GM19438 (cell line): Measurements from ENCODE around the gene GRID1.

Source experiments
- ATAC-seq: cut with Tn5 transposase; IDR thresholded peaks from one replicate; pipeline ENCODE4 v1.9.1; 2021; ENCODE audit warnings: low read depth; ENCODE audit not compliant: unreplicated experiment

The GRID1 gene

DNA sequence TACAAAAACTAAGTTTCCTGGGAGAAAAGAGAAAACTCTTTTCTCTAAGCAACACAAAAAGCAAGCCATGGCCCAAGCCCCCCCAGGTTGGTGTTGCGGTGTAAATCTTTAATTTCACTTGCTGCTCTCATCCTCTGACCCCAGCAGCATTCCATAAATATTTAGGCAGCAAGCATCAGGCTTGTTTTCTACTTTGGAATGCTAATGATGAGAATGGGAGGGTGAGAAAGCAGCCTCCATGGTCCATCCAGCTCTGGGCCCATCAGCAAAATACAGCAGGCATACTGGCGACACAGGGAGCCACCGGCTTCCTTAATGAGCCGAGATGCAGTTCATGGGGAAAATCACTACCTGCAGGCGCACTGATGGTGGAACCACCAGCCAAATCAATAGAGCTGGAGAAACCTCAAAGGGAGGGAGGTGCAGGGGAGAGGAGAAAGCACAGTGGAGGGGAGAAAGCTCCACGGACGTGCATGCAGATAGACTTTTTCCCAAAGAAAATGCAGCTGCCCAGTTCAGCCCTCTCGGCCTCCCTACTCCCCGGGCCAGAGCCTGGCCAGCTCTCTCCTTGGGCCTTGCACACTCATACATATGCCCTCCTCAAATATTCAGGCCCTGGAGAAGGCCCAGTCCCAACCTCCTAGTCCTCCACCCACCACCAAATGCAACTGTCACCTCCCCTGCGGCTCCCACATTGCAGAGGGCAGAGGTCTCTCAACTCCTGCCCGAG, 131.9 kb downstream of the GRID1 start:
- ATAC-seq, result no peak

DNA sequence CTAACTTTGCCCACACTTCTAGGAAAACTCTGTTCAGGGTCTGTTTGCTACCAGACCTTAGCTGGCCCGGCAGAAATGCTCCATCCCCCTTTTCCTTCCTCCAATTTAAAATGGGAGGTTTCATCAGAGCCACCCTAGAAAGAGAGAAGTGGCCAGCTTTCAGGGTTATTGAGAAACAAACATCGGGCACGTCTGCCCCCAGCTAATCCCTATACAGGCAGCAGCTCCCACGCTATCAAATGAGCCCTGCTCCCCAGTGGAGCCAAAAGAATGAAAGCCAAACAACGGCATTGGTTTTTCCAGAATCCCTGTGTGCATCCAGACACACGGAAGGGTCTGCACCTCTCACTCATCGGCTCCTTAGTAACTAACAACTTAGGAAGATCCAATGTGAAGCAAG, 132.5 kb downstream of the GRID1 start:
- ATAC-seq, result no peak

DNA sequence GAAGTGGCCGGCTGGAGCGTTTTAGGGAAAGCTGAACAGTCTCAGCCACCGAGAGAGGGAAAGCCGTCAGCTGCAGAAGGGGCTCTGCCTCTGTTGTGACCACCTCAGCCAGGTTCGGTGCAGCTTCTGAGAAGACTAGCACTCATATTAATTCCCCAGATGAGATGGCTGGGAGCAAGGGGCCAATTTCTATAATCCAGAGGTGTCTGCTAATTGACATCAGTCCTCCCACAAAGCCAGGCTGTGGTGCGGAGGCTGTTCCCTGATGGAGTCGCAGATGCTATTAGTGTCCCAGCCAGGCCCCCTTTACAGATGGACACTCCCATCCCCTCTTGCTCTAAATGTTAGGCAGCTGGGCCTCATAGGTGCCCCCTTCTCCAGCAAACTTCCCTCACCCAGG, 133.5 kb downstream of the GRID1 start:
- no peak for ATAC-seq

DNA sequence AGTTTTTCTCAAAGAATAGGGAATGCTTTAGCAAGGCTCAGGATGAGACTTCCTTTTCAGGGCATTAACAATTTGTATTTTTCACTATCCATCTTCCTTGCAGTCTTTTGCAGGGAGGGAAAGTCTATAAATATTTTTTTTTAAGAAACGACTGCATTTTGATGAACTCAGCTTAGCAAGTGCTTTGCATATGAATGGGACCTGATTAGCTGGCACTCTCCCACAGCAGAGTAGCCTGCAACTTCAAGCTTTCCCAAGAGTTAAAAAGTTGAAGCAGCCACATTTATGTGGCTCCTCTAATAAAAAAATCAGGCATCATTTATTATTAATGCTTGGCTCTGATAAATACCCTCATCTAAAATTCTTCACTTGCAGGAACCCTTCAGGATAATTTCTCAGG, 134.0 kb downstream of the GRID1 start:
- ATAC-seq, result no peak

DNA sequence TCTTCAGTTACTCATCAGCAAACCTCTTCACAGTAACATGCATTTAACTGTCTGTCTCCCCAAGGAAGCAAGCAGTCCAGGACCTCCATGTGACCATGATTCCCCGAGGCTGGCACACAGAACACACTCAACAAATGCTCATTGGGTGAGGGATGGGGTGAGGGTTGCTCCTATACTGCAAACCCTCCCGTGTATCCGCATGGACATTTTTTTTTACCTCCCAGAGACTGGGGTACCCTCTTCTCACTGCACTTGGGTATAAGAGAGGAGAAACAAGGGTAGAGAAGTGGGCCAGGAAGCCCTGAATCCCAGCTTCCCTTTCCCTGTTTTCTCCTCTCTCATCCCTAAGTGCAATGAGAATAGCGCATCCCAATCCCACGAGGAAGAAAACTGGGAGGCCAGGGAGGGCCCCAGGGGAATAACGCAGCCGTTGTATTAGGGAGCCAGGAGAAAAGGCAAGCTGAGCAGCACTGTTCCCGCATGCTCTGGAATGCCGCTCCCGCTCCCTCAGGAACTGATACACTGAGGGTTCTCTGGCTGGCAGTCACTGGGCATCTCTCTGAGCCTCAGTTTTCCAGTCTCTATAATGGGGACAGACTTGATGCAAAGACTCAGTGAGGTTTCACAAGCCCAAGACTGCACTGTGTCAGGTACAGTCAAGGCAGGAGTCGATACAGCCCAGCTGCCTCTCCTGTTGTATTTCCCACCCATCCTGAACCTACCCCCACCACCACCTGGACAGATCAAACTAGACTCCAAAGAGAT, 134.6 kb downstream of the GRID1 start:
- ATAC-seq, result no peak

DNA sequence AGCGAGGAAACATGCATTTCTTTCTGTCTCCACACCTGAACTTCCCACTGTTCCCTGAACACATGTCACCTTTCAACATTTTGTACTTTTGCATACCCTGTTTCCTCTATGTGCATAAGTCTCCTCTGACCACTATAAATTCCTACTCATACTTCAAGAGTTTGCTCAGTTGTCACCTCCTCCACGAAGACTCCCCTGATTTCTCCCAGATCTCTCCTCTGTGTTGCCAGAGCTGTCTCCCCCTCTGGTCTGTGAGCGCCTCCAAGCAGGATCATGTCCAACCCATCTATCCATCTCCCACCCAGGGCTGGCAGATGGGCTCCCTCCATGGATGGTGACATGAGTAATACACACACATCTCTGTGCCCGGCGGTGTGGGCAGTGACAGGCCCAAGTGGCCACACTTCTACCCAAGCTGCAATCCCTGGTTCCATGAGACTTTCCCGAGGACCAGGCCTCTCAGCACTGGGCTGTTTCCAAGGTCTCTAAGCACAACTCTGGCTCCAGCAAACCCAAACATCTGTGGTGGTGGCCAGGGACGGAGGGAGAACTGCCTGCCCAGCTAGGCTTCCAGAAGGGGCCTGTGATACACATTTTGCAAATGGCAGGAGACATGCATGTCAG, 135.9 kb downstream of the GRID1 start:
- ATAC-seq, result no peak

DNA sequence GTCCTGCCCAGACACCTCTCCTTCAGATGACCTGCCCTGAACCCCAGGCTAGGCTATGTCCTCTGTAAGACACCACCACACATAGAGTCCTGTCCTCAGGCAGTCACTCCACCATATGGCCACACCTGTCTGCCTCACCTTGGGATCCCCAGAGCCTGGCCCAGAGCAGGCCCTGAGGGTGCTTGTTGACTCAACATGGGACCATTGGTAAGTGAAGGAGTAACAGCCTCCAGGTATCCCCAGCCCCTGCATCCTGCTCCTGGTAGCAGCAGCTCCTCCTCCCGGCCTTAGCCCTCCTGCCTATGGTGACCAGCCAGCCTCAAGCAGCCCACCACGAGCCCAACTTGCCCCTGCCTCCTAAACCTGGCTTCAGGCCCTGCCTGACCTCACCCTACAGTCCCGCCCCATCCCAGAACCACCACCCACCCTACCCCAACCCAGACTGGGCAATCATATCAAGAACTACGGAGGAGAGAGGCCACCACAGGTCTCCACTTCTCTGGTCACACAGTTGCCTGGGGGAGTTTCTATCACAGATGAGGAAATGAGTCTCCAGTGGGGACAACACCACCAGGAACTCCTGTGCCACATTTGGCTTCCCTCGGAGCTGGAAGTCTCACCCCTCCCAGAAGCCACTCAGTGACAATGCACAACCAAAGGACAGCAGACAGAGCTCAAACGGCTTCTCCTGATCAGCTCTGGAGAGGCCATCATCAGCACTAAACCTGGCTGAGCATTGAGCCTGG, 136.6 kb downstream of the GRID1 start:
- no peak for ATAC-seq

DNA sequence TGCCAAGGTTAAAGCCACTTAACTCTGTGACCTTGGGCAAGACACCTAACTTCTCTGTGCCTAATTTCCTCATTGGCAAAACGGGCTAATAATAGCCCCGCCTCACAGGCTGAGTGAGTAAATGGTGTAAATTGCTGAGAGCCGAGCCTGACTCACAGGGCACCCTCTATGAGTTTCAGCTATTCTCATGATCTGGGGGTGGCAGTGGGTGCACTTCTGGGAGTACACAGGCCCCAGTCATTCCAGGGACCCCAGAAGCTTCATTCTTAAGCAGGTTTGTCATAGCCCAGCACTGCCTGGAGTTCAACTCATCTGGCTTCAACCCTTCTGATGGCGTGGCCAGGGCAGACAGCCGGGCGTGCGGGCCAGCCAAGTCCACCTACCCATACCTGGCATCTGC, 137.2 kb downstream of the GRID1 start:
- no peak for ATAC-seq

DNA sequence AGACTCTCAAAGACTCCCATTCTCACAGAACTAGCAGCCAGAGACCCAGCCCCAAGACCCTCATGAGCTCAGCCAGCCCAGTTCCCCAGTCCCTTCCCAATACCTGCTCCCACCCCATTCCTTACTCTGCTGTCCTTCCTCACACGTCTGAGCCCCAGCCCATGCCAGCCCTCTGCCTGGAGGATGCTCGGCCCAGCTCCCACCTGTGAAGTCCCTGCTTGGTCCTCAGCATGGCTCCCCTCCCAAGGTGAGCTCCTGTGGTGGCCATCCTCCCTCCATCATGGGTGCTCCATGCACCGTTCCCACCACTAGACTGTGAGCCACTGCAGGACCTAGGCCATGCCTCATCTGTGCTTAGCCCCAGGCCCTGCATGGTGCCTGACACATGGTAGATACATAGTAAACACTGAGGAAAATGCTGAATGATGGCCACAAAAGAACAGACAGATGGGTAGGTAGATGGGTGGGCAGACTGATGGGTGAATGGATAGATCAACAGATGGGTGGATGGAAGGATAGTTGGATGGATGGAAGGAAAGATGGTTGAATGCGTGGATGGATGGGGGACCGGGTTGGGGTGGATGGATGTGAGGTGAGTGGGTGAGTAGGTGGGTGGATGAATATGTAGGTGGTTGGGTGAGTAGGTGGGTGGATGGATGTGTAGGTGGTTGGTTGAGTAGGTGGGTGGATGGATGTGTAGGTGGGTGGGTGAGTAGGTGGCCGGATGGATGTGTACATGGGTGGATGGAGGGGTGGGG, 138.9 kb downstream of the GRID1 start:
- no peak for ATAC-seq

DNA sequence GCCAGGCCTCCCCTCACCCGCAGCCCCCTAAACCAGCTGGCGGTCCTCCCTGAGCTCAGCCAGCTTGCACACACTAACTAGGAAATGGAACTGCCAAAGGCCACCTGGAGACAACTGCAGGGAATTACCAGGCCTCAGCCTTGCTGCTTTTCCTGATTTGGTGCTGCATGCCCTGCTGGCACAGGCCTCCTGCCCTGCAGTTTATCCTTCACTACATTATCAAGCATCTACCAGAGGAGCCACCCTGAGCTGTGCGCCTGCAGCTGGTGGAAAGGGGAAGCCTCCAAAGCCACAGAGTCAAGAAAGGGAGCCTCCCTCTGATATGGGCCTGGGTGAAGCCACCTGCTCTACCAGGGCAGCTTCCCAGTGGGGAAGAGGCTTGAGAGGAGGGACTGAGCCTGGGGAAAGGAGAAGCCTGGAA, 139.8 kb downstream of the GRID1 start:
- no peak for ATAC-seq

DNA sequence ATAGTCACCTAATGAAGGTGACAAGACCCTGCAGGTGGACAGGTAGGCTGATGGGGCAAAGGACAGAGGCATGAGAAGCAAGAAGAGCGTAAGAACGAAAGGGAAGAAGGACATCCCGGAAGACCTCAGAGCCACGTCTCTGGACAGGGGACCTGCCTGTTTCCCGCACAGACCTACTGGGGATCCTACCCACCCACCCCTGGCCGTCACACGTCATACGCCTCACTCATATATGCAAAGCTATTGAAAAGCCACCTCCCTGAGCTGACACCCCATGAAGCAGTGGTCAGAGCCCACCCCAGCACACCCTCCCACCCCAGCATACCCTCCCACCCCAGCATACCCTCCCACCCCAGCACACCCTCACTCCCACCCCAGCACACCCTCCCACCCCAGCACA, 140.6 kb downstream of the GRID1 start:
- no peak for ATAC-seq

DNA sequence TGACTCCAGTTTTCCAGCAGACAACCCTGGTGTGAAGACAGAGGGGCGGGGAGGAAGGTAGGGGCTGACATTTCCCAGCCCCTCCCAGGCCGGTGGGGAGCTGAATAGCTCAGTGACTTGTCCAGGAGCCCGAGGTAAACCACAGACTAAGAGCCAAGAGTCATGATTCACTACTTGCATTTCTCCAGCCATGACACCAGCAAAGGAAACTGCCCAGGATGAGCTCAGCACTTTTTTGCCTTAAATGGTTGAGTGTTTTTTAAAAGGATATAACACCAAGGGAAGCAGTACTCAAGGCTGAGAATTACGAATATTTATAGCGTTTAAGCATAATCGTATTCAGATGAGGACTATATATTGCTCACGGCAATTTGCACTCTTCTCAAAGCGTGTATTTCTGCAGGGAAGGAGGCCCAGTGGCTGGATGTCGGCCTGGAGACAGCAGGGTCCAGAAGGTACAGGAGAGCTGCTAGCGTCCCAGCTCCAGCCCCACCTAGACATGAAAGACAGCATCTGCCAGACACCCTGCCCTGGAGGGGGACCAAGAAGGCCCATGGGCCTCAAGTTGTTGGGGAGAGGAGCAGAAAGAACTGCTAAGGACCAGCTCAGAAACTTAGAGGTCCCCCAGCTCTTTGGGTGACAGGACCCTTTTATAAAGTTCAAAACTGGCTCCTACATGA, 141.4 kb downstream of the GRID1 start:
- no peak for ATAC-seq

DNA sequence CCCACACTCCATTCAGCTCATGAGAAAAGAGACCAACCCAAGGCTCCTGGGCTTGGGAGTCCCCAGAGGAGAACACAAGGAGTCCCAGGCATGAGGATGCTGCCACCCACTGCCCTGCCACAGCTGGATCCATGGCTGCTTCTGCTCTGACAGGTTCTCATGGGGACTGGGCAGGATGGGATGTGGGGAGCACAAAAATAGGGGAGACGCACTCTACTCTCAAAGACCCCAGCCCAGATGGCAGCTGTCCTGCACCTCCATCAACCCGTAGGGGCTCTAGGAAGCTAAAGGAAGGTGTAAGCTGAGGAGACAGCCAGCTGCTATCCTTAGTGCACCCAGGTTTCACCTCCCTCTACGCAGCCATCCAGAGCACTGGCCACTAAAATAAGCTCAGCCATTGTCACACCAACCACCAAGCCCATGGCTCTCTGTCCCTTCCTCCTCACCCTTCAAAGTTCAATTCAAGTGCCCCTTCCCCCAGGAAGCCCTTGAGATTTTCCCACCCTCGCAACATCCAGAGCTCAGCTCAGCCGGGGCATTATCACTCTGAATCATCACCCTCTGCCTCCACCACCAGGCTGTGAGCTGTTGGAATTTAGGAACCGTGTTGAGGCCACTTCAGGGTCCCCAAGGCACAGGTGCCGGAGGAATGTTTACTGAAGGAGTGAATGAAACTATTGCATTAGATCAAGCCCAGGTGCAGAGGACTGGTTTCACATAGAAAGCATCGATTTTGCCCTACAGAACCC, 142.1 kb downstream of the GRID1 start:
- ATAC-seq, result no peak

DNA sequence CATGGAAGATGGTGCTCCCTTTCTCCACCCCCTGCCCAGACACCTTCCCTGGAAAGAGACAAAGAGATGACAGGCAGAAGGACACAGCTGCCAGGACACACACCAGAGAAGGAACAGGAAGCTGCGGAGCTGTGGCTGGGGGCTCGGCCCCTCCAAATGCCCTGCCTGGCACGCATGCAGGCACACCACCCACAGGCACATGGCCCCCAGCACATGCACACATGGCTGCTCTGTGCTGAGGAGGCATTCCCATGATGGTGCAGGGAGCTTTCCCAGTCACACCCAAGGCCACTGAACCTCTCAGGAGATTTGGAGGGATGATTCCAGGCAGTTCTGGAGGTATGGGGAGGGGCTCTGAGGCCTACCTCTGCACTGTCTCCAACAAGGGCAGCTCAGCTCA, 143.3 kb downstream of the GRID1 start:
- ATAC-seq, result no peak

DNA sequence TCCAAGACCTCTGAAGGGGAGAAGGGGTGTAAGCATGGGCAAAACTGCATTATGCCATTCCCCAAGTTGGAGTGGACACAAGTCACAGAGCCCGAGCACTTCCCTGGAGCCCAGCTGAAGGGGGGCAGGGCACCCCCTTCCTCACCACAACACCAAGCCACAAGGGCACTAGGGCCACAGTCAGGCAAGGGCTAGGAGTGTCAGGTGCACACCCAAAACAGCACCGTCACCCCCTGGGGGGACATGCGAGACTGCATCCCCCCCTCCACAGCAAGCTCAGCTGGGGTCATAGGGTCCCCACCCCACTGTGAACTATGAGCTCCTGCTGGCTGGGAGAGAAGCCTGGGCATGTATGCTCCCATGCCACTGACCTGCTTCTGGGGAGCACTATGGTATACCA, 143.9 kb downstream of the GRID1 start:
- ATAC-seq, result no peak

DNA sequence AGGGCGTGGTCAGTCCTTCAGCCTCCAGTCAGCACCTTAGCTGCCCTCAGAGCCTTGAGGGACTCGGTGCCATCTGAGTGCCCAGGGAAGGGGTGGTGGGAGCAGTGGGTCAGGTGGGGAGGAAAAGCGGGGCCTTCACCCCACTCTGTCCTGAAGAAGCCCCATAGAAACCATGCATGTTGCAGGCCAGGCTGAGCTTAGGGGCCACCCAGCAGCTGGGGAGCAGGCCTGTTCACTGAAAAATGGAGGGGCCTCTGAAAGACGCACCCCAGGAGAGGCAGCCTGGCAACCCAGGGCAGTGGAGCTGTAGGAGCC, 144.3 kb downstream of the GRID1 start:
- no peak for ATAC-seq

DNA sequence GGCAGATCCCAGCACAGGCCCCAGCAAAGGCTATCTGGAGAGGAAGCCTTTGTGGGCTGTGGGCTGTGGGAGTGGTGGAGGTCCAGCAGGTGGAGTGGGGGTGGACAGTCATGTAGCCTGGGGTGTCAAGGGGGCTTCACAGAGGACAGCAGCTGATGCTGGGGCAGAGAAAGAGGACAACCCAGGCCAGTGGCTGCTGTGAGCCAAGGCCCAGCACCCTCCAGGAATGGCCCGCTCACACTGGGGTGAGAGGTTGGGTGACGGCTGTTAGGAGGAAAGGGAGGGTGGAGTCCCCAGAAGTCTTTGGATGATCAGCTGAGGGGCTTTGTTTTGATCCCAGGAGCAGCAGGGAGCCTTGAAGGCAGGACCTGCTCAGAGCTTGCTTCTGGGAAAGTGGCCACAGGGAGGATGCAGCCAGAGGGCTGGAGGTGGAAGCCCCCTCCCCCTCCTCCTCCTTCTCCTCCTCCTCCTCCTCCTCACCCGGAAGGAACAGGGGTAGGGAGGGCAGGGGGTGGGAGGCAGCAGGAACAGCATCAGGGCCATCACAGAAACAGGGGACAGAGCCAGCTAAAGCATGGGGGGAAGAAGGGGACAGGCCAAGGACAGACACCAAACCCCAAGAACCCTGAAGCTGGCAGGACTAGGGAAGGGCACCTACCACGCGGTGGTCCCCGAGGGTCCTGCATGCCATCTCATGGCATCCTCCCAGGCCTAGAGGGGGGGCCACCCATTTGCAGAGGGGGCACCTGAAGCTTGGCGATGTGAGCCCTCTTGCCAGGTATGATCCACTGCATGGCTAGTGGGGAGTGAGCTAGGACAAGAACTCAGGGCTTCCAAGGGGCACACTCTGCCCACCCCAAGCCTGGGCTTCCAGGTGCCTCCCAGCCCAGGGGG, 144.9 kb downstream of the GRID1 start:
- no peak for ATAC-seq

DNA sequence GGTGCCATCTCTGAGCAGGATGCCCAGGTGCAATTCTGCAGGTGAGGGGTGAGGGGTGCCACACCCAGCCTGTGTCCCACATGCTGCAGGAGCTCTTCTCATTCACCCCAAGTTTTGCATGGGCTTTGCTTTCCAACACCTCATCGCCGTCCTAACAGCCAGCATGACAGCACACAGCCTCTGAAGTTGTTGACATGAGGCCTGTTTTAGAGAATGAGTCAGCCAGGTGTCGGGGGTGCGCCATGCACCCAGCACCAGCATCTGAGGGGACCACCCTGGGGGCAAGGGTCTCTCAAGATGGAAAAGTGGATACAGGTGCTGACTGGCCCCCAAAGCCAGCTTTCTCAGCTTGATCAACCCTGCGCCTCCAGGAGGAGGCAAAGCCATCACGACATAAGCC, 146.0 kb downstream of the GRID1 start:
- no peak for ATAC-seq
